Endodermal cell (in vitro differentiated cells): Measurements from ENCODE around the gene YAP1. TPM values are rescaled to one million over a fixed set of nuclear protein-coding genes. Genes with fewer than 3 reads are reported as not detected.

Experiments used
- DNase-seq: peaks from one replicate; pipeline ENCODE4 v3.0.0-alpha.2; 2017
- H3K27ac ChIP-seq: 2 replicates; pipeline ENCODE4 v1.5.1; 2013; ENCODE audit warnings: mild to moderate bottlenecking, low read depth, low read length, moderate library complexity
- H3K27me3 ChIP-seq: 2 replicates; pipeline ENCODE4 v1.6.1; 2013; ENCODE audit warnings: mild to moderate bottlenecking, low read length, moderate library complexity; ENCODE audit not compliant: insufficient read depth, control insufficient read depth, poor library complexity, severe bottlenecking
- H3K36me3 ChIP-seq: 2 replicates; pipeline ENCODE4 v1.7.0; 2013; ENCODE audit warnings: mild to moderate bottlenecking, low read length, moderate library complexity; ENCODE audit not compliant: control insufficient read depth, insufficient read depth
- H3K4me1 ChIP-seq: one replicate; pipeline ENCODE4 v1.7.0; 2013; ENCODE audit warnings: low read length; ENCODE audit not compliant: control insufficient read depth, insufficient read depth
- H3K4me3 ChIP-seq: 2 replicates; pipeline ENCODE4 v1.5.1; 2013; ENCODE audit warnings: mild to moderate bottlenecking, low read length, moderate library complexity
- H3K9ac ChIP-seq: 2 replicates; pipeline ENCODE4 v1.6.1; 2013; ENCODE audit warnings: mild to moderate bottlenecking, low read length, moderate library complexity; ENCODE audit not compliant: poor library complexity, severe bottlenecking; ENCODE audit errors: extremely low read depth
- H3K9me3 ChIP-seq: 2 replicates; pipeline ENCODE4 v1.6.1; 2013; ENCODE audit warnings: mild to moderate bottlenecking, low read length, moderate library complexity; ENCODE audit not compliant: control insufficient read depth
- H3K27ac Mint-ChIP-seq: 2 replicates; pipeline ENCODE4 v1.8.0; 2020; ENCODE audit warnings: mixed read lengths
- H3K27me3 Mint-ChIP-seq: 2 replicates; pipeline ENCODE4 v1.8.0; 2021; ENCODE audit warnings: mild to moderate bottlenecking, mixed read lengths; ENCODE audit not compliant: insufficient read depth
- H3K36me3 Mint-ChIP-seq: 2 replicates; pipeline ENCODE4 v1.8.0; 2020; ENCODE audit warnings: low read depth, mixed read lengths
- H3K4me1 Mint-ChIP-seq: 2 replicates; pipeline ENCODE4 v1.8.0; 2020; ENCODE audit warnings: mixed read lengths
- H3K4me3 Mint-ChIP-seq: 2 replicates; pipeline ENCODE4 v1.8.0; 2020; ENCODE audit warnings: mild to moderate bottlenecking, moderate library complexity, mixed read lengths
- H3K9me3 Mint-ChIP-seq: 2 replicates; pipeline ENCODE4 v1.8.0; 2020; ENCODE audit warnings: mild to moderate bottlenecking, mixed read lengths
- WGBS, 2 experiments: methylation state at CpG; one replicate each; pipeline versions ENCODE4 v1.1.5 to v1.1.7; 2013; ENCODE audit warnings: missing lambda C conversion rate in 2 of 2, mixed read lengths in 1 of 2; ENCODE audit not compliant: insufficient coverage in 1 of 2, insufficient read length in 1 of 2; 5-methylcytosine and 5-hydroxymethylcytosine counted together
- total RNA-seq, 2 donors: library from RNA; stranded (reverse); fragmentation: NEBNext Ultra II Directional in 1 of 2; extraction: Animal tissue kit (Norgen Biotek cat#: 25700) in 1 of 2; gene quantifications; 2 replicates in 1 of 2; 3 replicates in 1 of 2; pipeline ENCODE4 v1.2.1, GENCODE V29; 2021
- TF ChIP-seq, protein P1 (sequence below): fragments of 200-600 bp; sonication (generic); conservative IDR thresholded peaks from 2 replicates; pipeline ENCODE4 v1.5.0; 2021; ENCODE audit warnings: antibody characterized with exemption, mild to moderate bottlenecking

The YAP1 gene
- total RNA-seq, 2 donors from 2014 or later, result 224 to 228 TPM

DNA sequence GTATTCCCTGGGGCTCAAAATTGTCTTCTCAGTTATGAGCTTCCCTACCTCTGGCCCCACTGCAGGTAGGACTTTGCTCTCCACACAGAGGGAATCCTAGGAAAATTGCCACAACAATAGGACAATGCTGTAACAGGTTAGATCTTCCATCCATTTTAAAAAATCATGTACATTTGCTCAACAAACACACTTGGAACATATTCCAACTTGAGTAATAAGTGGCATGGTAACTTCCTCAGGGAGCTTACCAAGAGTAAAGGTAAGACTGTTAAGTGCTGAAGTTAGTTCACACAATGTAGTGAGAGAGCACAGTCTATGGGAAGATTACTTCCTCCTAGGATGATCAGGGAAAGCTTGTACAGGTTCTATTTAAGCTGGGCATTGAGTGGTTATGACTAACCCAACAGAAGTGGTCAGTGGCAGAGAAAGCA is 128.2 kb downstream of the YAP1 start:
- no peaks in the 10 kb centered on the region for H3K4me1 ChIP-seq
- TF ChIP-seq, protein P1, sequence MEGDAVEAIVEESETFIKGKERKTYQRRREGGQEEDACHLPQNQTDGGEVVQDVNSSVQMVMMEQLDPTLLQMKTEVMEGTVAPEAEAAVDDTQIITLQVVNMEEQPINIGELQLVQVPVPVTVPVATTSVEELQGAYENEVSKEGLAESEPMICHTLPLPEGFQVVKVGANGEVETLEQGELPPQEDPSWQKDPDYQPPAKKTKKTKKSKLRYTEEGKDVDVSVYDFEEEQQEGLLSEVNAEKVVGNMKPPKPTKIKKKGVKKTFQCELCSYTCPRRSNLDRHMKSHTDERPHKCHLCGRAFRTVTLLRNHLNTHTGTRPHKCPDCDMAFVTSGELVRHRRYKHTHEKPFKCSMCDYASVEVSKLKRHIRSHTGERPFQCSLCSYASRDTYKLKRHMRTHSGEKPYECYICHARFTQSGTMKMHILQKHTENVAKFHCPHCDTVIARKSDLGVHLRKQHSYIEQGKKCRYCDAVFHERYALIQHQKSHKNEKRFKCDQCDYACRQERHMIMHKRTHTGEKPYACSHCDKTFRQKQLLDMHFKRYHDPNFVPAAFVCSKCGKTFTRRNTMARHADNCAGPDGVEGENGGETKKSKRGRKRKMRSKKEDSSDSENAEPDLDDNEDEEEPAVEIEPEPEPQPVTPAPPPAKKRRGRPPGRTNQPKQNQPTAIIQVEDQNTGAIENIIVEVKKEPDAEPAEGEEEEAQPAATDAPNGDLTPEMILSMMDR, result no peak
- Mint-ChIP-seq H3K27ac (no peak overlapping the region), H3K36me3 (peaks cover 3% of the 10 kb centered on the region), H3K4me1 (peaks cover 20% of the 10 kb centered on the region), H3K4me3 (no peak overlapping the region), H3K9me3 (no peaks in the 10 kb centered on the region), H3K27me3 (no peaks in the 10 kb centered on the region)
- no peak overlapping the region for H3K4me3 ChIP-seq
- H3K9ac ChIP-seq, result no peak overlapping the region
- no peak overlapping the region for H3K27ac ChIP-seq
- H3K9me3 ChIP-seq, result no peaks in the 10 kb centered on the region
- H3K36me3 ChIP-seq, result peaks cover 13% of the 10 kb centered on the region
- no peaks in the 10 kb centered on the region for H3K27me3 ChIP-seq
- DNase-seq, result no peak

DNA sequence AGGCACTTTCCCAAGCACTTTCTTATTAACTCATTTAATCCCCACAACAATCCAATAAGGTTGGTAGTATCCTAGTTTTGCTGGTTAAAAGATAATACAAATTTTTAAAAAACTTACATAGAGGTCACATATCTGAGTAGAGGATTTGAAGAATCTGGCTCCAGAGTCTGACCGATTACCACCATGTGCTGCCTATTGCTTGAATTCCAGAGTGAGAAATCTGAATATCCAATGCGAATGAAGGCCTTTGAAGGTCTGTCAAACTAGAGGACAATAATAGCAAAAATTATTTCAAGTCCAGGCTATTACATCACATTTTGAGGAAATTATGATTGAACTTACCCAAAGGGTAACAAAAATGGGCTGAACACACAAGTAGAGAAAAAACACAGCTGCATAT is 129.2 kb downstream of the YAP1 start:
- no peak for DNase-seq
- no peak overlapping the region for H3K9ac ChIP-seq
- H3K9me3 Mint-ChIP-seq, result no peaks in the 10 kb centered on the region
- H3K4me1 Mint-ChIP-seq, result peaks cover 20% of the 10 kb centered on the region
- WGBS, 2 experiments, result 95 to 100% methylated on average over 2 of the region's 2 CpGs
- H3K27me3 ChIP-seq, result no peaks in the 10 kb centered on the region
- no peaks in the 10 kb centered on the region for H3K9me3 ChIP-seq
- H3K27me3 Mint-ChIP-seq, result no peaks in the 10 kb centered on the region
- H3K36me3 ChIP-seq, result peaks cover 3% of the 10 kb centered on the region
- H3K27ac Mint-ChIP-seq, result no peak overlapping the region
- H3K4me3 ChIP-seq, result no peak overlapping the region
- H3K4me1 ChIP-seq, result no peaks in the 10 kb centered on the region
- no peak overlapping the region for H3K27ac ChIP-seq
- no peaks in the 10 kb centered on the region for H3K36me3 Mint-ChIP-seq
- no peak overlapping the region for H3K4me3 Mint-ChIP-seq
- TF ChIP-seq, protein P1, result no peak

- no peak overlapping the region for H3K4me3 ChIP-seq
- no peak overlapping the region for H3K4me3 Mint-ChIP-seq
- no peaks in the 10 kb centered on the region for H3K4me1 ChIP-seq
- no peaks in the 10 kb centered on the region for H3K27me3 Mint-ChIP-seq
- TF ChIP-seq, protein P1, result no peak
- peaks cover 15% of the 10 kb centered on the region for H3K4me1 Mint-ChIP-seq
- 89 to 98% methylated on average over 3 to 6 of the region's 6 CpGs for WGBS, 2 experiments
- DNase-seq, result no peak
- no peaks in the 10 kb centered on the region for H3K9me3 Mint-ChIP-seq
- no peaks in the 10 kb centered on the region for H3K27me3 ChIP-seq
- no peak overlapping the region for H3K9ac ChIP-seq
- H3K36me3 Mint-ChIP-seq, result no peaks in the 10 kb centered on the region
- H3K27ac ChIP-seq, result no peak overlapping the region
- no peaks in the 10 kb centered on the region for H3K36me3 ChIP-seq
- H3K27ac Mint-ChIP-seq, result no peak overlapping the region
- no peaks in the 10 kb centered on the region for H3K9me3 ChIP-seq
Measured at GRCh38 chr11:102239911-102240310, 129.7 kb downstream of the YAP1 start.
